Measurements from ENCODE around the gene RCCD1.
A peak's percentile ranks its signal among the peaks of the same experiment; 100 is the strongest.

Gene RCCD1

DNA sequence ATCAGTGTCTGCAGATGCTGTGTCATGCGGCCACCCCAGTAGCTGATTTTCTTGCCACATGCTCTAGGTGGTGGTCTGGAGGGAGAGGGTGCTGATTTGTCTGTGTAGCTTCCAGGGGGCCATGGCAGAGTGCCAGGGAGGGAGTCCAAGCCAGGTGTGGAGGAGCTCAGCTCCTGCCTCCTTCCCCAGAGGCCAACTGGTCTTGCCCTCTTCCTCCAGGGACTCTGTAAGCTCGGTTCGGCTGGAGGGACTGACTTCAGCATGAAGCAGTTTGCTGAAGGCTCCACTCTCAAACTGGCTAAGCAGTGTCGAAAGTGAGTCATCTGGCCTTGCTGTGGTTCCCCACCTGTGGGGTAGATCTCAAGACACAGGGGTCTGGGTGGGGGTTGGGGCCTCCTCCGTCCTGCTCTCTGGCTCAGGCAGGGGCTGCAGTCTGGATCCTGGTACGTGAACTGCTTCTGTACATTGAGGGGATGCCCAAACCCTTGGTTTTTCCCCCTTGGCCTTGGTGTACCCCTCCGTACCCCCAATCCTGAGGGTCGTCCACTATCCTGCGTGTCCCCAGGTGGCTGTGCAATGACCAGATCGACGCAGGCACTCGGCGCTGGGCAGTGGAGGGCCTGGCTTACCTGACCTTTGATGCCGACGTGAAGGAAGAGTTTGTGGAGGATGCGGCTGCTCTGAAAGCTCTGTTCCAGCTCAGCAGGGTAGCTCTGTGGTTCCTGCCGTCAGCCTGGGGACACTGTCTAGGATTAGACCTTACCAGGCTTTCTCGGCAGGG, 6.9 kb upstream of the RCCD1 start:
- Histone ChIP-seq H3K4me1 (ENCODE audit: control insufficient read depth, insufficient read depth, low read length) (peaks cover 10% of the 10 kb centered on the region), H3K36me3 (ENCODE audit: insufficient read depth, low read length) (peaks cover 75% of the 10 kb centered on the region)

DNA sequence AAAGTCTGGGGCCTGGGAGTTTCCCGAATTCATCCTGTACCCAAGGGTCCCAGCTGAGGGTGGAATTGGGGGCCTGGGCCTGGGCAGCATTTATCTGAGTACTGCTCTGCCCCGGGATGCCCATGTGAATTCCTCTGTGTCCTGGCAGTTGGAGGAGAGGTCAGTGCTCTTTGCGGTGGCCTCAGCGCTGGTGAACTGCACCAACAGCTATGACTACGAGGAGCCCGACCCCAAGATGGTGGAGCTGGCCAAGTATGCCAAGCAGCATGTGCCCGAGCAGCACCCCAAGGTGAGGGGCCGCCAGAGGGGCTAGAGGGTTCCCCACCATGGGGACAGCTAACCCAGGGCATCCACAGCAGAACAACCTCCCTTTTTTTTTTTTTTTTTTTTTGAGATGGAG, 6.2 kb upstream of the RCCD1 start:
- Histone ChIP-seq H3K36me3 (ENCODE audit: insufficient read depth, low read length) (peaks cover 76% of the 10 kb centered on the region), H3K4me3 (ENCODE audit: low read length) (no peak overlapping the region), H3K4me2 (ENCODE audit: low read length) (no peak overlapping the region), H3K9ac (ENCODE audit: low read depth, low read length) (no peak overlapping the region), H3K27me3 (ENCODE audit: control insufficient read depth, insufficient read depth, low read length) (no peaks in the 10 kb centered on the region), H3K9me3 (replicated peaks; ENCODE audit: low read length) (no peaks in the 10 kb centered on the region), H3K4me1 (ENCODE audit: control insufficient read depth, insufficient read depth, low read length) (peaks cover 10% of the 10 kb centered on the region)

More for the DNA sequence above, 6.9 kb upstream of the RCCD1 start:
- H3K9me3 ChIP-seq (replicated peaks; ENCODE audit: low read length) = no peaks in the 10 kb centered on the region
- no peak overlapping the region for H3K9ac ChIP-seq (ENCODE audit: low read depth, low read length)
- H3K4me3 ChIP-seq (ENCODE audit: low read length) = no peak overlapping the region
- no peak overlapping the region for H3K4me2 ChIP-seq (ENCODE audit: low read length)
- H3K27me3 ChIP-seq (ENCODE audit: control insufficient read depth, insufficient read depth, low read length) = no peaks in the 10 kb centered on the region

DNA sequence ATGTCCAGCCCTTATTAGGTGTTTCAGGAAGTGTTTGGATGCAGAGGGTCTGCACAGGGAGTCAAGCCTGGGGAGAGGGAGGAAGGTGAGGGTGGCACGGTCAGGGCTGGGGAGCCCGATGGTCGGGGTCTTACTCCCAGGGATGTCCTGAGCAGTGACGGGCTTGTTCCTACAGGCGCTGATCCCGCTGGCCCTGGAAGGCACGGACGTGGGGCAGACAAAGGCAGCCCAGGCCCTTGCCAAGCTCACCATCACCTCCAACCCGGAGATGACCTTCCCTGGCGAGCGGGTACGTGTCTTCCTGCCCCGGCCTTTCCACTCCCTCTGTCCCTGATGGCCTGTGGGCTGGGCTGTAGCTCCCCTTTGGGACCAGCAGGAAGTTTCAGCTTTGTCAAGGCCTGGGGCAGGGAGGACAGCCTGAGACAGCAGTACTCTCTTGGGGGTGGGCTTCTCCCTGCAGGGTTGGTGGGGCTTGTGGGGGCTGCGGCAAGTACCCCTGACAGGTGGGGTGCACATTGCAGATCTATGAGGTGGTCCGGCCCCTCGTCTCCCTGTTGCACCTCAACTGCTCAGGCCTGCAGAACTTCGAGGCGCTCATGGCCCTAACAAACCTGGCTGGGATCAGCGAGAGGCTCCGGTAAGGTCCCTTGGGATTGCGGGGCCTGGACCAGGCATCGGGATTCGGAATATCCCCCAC, 4.6 kb upstream of the RCCD1 start:
- H3K4me2 ChIP-seq (ENCODE audit: low read length) = peak overlapping the region; percentile 19
- H3K9ac ChIP-seq (ENCODE audit: low read depth, low read length) = no peak overlapping the region
- no peak overlapping the region for H3K4me3 ChIP-seq (ENCODE audit: low read length)
- peaks cover 75% of the 10 kb centered on the region for H3K36me3 ChIP-seq (ENCODE audit: insufficient read depth, low read length)
- H3K4me1 ChIP-seq (ENCODE audit: control insufficient read depth, insufficient read depth, low read length) = peaks cover 13% of the 10 kb centered on the region
- H3K9me3 ChIP-seq (replicated peaks; ENCODE audit: low read length) = no peaks in the 10 kb centered on the region
- no peaks in the 10 kb centered on the region for H3K27me3 ChIP-seq (ENCODE audit: control insufficient read depth, insufficient read depth, low read length)

DNA sequence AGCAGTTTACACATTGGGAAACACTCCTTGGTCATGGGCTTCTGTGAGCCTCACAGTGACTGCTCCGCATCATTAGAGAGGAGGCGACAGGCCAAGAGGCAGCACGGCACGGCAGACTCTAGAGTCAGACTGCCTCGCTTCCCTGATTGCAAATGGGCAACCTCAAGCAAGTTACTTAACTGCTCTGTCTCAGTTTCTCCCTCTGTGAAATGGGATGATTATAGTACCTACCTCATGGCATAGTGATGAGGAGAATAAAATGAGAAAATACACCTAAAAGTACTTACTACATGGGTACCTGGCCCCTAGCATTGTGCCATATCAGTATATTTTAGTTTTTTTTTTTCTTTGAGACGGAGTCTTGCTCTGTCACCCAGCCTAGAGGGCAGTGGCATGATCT, 4.0 kb upstream of the RCCD1 start:
- Histone ChIP-seq H3K36me3 (ENCODE audit: insufficient read depth, low read length) (peaks cover 73% of the 10 kb centered on the region), H3K4me1 (ENCODE audit: control insufficient read depth, insufficient read depth, low read length) (peaks cover 18% of the 10 kb centered on the region), H3K4me2 (ENCODE audit: low read length) (no peak overlapping the region), H3K27me3 (ENCODE audit: control insufficient read depth, insufficient read depth, low read length) (no peaks in the 10 kb centered on the region), H3K9me3 (replicated peaks; ENCODE audit: low read length) (no peaks in the 10 kb centered on the region), H3K9ac (ENCODE audit: low read depth, low read length) (no peak overlapping the region), H3K4me3 (ENCODE audit: low read length) (no peak overlapping the region)

DNA sequence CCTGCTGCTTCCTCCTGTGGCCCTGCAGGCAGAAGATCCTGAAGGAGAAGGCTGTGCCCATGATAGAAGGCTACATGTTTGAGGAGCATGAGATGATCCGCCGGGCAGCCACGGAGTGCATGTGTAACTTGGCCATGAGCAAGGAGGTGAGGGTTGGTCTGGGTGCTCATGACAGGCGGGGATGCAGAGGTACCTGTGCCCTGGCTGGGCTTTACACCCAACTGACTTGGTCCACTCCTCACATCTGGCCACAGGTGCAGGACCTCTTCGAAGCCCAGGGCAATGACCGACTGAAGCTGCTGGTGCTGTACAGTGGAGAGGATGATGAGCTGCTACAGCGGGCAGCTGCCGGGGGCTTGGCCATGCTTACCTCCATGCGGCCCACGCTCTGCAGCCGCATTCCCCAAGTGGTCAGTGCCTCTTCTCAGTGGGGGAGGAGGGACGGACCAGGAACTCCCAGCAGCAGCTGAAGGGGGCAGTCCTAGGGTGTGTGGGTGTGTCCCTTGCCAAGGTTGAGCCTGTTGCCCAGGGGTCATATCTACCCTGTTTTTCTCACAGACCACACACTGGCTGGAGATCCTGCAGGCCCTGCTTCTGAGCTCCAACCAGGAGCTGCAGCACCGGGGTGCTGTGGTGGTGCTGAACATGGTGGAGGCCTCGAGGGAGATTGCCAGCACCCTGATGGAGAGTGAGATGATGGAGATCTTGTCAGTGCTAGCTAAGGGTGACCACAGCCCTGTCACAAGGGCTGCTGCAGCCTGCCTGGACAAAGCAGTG, 1.6 kb upstream of the RCCD1 start:
- H3K4me3 ChIP-seq (ENCODE audit: low read length) = no peak overlapping the region
- H3K4me1 ChIP-seq (ENCODE audit: control insufficient read depth, insufficient read depth, low read length) = peaks cover 38% of the 10 kb centered on the region
- H3K9ac ChIP-seq (ENCODE audit: low read depth, low read length) = no peak overlapping the region
- H3K4me2 ChIP-seq (ENCODE audit: low read length) = no peak overlapping the region
- no peaks in the 10 kb centered on the region for H3K9me3 ChIP-seq (replicated peaks; ENCODE audit: low read length)
- H3K36me3 ChIP-seq (ENCODE audit: insufficient read depth, low read length) = peaks cover 53% of the 10 kb centered on the region
- H3K27me3 ChIP-seq (ENCODE audit: control insufficient read depth, insufficient read depth, low read length) = no peaks in the 10 kb centered on the region

DNA sequence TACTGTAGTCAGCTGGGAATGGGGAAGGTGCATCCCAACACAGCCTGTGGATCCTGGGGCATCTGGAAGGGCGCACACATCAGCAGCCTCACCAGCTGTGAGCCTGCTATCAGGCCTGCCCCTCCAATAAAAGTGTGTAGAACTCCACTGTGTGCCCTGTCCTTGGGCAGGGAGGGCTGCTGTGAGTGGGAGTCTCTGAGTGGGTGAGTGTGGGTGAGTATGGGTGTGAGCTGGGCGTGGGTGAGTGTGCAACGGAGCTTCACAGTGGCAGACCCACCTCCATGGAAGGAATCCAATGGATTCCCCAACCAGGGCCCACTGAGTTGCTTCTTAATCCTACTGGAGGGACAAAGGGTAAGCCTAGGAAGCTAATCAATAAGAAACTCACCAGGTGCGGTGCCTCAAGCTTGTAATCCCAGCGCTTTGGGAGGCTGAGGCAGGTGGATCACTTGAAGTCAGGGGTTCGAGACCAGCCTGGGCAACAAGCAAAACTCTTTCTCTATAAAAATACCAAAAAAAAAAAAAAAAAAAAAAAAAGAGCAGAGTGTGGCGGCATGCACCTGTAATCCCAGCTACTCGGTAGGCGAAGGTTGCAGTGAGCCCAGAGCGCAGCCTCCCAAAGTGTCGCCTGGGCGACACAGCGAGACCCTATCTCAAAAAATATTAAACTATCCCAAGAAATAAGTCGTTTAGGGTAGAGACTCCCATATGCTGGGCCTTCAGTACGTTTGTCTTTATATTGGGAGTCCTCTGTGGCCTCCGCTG, 555 bp upstream of the RCCD1 start:
- Histone ChIP-seq H3K27me3 (ENCODE audit: control insufficient read depth, insufficient read depth, low read length) (no peaks in the 10 kb centered on the region), H3K9ac (ENCODE audit: low read depth, low read length) (peak overlapping the region; percentile 96), H3K4me2 (ENCODE audit: low read length) (peak overlapping the region; percentile 96), H3K36me3 (ENCODE audit: insufficient read depth, low read length) (peaks cover 45% of the 10 kb centered on the region), H3K4me1 (ENCODE audit: control insufficient read depth, insufficient read depth, low read length) (peaks cover 37% of the 10 kb centered on the region), H3K4me3 (ENCODE audit: low read length) (no peak overlapping the region), H3K9me3 (replicated peaks; ENCODE audit: low read length) (no peaks in the 10 kb centered on the region)

DNA sequence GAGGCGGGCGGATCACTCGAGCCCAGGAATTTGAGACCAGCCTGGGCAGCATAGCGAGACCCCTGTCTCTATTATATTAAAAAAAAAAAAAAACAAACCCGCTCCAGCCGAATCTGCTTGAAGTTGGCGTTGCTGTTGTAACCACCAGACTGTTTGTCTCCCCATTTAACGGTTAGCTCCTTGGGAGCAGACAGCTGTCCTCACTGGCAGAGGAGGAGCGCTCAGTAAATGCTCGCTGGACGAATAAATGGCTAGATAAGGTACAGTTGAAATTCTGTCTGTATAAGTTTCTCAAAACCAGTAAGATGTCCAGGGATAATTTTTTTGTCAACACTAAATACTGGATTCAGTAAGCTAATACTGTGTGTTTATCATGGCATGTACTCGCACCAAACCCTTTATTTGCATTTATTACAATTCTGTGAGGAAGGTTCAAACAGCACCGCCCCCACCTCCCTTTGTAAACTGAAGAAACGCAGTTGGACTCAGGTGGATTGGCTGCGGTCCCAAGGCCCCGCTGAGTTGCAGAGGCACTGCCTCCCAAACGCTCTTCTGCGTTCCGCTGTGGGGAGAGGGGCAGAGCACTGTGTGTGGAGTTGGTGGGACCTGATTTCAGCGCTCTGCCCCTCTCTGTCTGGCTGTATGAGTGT, 1.1 kb downstream of the RCCD1 start:
- H3K4me3 ChIP-seq (ENCODE audit: low read length) = peak overlapping the region; percentile 87
- H3K4me2 ChIP-seq (ENCODE audit: low read length) = peak overlapping the region; percentile 96
- peaks cover 33% of the 10 kb centered on the region for H3K36me3 ChIP-seq (ENCODE audit: insufficient read depth, low read length)
- no peaks in the 10 kb centered on the region for H3K27me3 ChIP-seq (ENCODE audit: control insufficient read depth, insufficient read depth, low read length)
- H3K9me3 ChIP-seq (replicated peaks; ENCODE audit: low read length) = no peaks in the 10 kb centered on the region
- peak overlapping the region; percentile 96 for H3K9ac ChIP-seq (ENCODE audit: low read depth, low read length)
- peaks cover 43% of the 10 kb centered on the region for H3K4me1 ChIP-seq (ENCODE audit: control insufficient read depth, insufficient read depth, low read length)

DNA sequence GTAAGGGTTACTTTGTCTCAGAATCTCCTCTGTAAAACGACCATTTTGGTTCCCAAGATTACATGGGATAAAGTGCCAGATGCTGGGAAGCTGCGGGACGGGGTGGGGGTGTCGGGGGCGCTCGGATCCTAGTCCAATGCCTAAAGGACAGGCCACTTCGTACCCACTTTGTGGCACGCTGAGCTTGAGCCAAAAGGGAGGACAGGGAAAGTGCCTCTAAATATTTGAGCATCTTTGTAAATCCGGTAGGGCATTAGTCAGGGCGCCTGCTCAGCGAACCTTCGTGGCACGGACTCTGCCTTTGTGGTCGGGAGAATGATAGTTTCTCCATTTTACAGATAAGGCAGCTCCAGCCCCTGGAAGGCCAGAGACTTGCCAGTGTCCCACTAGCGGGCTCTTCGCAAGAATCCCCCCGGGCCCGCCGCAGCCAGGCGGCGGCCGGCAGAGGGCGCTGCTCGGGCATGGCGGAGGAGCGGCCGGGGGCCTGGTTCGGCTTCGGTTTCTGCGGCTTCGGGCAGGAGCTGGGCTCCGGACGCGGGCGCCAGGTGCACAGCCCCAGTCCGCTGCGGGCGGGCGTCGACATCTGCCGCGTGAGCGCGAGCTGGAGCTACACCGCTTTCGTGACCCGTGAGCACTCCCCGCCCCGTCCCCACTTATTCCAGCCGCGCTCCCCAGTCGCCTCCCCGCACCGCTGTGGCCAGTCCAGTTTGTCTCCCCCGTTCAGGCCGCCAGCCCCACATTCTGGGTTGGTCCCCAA, 1.8 kb downstream of the RCCD1 start:
- peak overlapping the region; percentile 96 for H3K4me2 ChIP-seq (ENCODE audit: low read length)
- H3K27me3 ChIP-seq (ENCODE audit: control insufficient read depth, insufficient read depth, low read length) = no peaks in the 10 kb centered on the region
- peak overlapping the region; percentile 87 for H3K4me3 ChIP-seq (ENCODE audit: low read length)
- peak overlapping the region; percentile 96 for H3K9ac ChIP-seq (ENCODE audit: low read depth, low read length)
- no peaks in the 10 kb centered on the region for H3K9me3 ChIP-seq (replicated peaks; ENCODE audit: low read length)
- peaks cover 34% of the 10 kb centered on the region for H3K36me3 ChIP-seq (ENCODE audit: insufficient read depth, low read length)
- H3K4me1 ChIP-seq (ENCODE audit: control insufficient read depth, insufficient read depth, low read length) = peaks cover 45% of the 10 kb centered on the region

DNA sequence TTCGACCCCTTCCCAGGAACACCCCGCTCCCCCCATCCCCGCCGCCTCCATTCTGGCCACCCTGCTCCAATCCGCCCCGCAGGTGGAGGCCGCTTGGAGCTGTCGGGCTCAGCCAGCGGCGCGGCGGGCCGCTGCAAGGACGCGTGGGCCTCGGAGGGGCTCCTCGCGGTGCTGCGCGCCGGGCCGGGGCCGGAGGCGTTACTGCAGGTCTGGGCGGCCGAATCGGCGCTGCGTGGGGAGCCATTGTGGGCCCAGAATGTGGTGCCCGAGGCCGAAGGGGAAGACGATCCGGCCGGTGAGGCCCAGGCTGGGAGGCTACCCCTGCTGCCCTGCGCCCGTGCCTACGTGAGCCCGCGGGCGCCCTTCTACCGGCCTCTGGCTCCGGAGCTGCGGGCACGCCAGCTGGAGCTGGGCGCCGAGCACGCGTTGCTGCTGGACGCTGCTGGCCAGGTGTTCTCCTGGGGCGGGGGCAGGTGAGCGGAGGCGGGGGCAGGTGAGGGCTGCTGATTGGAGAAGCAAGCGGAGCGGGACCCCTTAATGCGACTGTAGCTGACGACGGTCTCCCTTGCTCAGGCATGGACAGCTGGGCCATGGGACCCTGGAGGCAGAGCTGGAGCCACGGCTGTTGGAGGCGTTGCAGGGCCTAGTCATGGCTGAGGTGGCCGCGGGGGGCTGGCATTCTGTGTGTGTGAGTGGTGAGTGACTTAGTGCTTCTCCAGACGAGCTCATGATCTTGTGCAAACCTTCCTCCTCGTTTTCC, 2.5 kb downstream of the RCCD1 start:
- peaks cover 34% of the 10 kb centered on the region for H3K36me3 ChIP-seq (ENCODE audit: insufficient read depth, low read length)
- H3K27me3 ChIP-seq (ENCODE audit: control insufficient read depth, insufficient read depth, low read length) = no peaks in the 10 kb centered on the region
- peak overlapping the region; percentile 96 for H3K9ac ChIP-seq (ENCODE audit: low read depth, low read length)
- H3K9me3 ChIP-seq (replicated peaks; ENCODE audit: low read length) = no peaks in the 10 kb centered on the region
- peak overlapping the region; percentile 96 for H3K4me2 ChIP-seq (ENCODE audit: low read length)
- H3K4me1 ChIP-seq (ENCODE audit: control insufficient read depth, insufficient read depth, low read length) = peaks cover 45% of the 10 kb centered on the region
- peak overlapping the region; percentile 87 for H3K4me3 ChIP-seq (ENCODE audit: low read length)

DNA sequence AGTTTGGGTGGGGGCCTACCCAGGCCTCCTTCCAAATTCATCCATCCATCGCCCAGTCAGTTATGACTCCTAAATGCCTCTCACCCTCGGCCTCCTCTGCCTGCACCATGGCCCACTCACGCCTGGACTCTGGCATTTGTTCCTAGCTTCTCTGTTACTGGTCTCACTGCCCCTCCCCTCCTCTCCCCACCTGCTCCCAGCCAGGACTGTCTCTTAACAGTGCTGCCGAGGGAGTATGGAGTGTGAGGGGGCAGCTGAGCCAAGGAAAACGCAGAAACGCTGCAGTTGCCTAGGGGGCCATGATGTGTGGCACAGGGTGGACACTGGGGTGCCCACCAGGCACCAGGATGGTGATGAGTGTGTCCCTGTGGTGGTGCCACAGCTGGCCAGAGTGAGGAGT, 3.1 kb downstream of the RCCD1 start:
- peak overlapping the region; percentile 87 for H3K4me3 ChIP-seq (ENCODE audit: low read length)
- peaks cover 36% of the 10 kb centered on the region for H3K36me3 ChIP-seq (ENCODE audit: insufficient read depth, low read length)
- H3K4me1 ChIP-seq (ENCODE audit: control insufficient read depth, insufficient read depth, low read length) = peaks cover 45% of the 10 kb centered on the region
- H3K4me2 ChIP-seq (ENCODE audit: low read length) = peak overlapping the region; percentile 96
- H3K27me3 ChIP-seq (ENCODE audit: control insufficient read depth, insufficient read depth, low read length) = no peaks in the 10 kb centered on the region
- no peaks in the 10 kb centered on the region for H3K9me3 ChIP-seq (replicated peaks; ENCODE audit: low read length)
- H3K9ac ChIP-seq (ENCODE audit: low read depth, low read length) = peak overlapping the region; percentile 96

Measured in skeletal muscle satellite cell (primary cell).